ENCODE measurements around the gene RAD54L2.

DNA sequence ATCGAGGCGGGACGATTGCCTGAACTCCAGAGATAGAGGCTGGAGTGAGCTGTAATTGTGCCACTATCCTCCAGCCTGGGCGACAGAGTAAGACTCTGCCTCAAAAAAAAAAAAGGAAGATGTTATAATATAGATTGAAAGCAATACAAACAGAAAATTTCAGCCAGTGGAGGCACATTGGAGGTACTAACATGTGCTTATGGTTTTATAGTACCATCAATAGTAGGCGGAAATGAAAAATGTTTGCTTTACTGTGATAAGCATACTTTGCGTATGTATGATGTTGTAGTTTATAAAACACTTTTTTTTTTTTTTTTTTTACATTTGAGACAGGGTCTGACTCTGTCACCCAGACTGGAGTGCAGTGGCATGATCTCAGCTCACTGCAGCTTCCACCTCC is 8.8 kb downstream of the RAD54L2 start:
- TF ChIP-seq POLR2AphosphoS5 (IDR thresholded peaks at IDR 0.05; ENCODE audit: insufficient read depth, low read depth, low read length) (no peak), POLR2A (IDR thresholded peaks at IDR 0.05; ENCODE audit: low read depth, low read length) (no peak), JUN (IDR thresholded peaks at IDR 0.05; ENCODE audit: borderline replicate concordance, insufficient read depth, insufficient read length, low read depth) (no peak), MYC (IDR thresholded peaks at IDR 0.05; ENCODE audit: low read depth, low read length) (no peak), EZH2 (IDR thresholded peaks at IDR 0.05; ENCODE audit: borderline replicate concordance, low read depth, low read length, severe bottlenecking) (no peak), GATA2 (IDR thresholded peaks at IDR 0.05; ENCODE audit: insufficient read depth, insufficient read length, low read depth, low read length) (no peak), FOS (IDR thresholded peaks at IDR 0.05; ENCODE audit: borderline replicate concordance, insufficient read depth, low read length) (no peak)
- TF ChIP-seq, protein P1, sequence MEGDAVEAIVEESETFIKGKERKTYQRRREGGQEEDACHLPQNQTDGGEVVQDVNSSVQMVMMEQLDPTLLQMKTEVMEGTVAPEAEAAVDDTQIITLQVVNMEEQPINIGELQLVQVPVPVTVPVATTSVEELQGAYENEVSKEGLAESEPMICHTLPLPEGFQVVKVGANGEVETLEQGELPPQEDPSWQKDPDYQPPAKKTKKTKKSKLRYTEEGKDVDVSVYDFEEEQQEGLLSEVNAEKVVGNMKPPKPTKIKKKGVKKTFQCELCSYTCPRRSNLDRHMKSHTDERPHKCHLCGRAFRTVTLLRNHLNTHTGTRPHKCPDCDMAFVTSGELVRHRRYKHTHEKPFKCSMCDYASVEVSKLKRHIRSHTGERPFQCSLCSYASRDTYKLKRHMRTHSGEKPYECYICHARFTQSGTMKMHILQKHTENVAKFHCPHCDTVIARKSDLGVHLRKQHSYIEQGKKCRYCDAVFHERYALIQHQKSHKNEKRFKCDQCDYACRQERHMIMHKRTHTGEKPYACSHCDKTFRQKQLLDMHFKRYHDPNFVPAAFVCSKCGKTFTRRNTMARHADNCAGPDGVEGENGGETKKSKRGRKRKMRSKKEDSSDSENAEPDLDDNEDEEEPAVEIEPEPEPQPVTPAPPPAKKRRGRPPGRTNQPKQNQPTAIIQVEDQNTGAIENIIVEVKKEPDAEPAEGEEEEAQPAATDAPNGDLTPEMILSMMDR (IDR thresholded peaks at IDR 0.05; ENCODE audit: extremely low read depth in 1 of 2, insufficient read depth in 1 of 2, low read depth in 1 of 2, low read length in 2 of 2) = no peak
- TF ChIP-seq, protein P2, sequence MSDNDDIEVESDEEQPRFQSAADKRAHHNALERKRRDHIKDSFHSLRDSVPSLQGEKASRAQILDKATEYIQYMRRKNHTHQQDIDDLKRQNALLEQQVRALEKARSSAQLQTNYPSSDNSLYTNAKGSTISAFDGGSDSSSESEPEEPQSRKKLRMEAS (IDR thresholded peaks at IDR 0.05; ENCODE audit: insufficient read depth, insufficient read length) = no peak
